H9 (cell line): ENCODE measurements around the gene MOV10. TPM values are rescaled to one million over a fixed set of nuclear protein-coding genes. Genes with fewer than 3 reads are reported as not detected.

Source experiments
- DNase-seq: peaks from one replicate; pipeline ENCODE4 v3.0.0-alpha.2; 2017
- H2AFZ ChIP-seq: one replicate; pipeline ENCODE4 v1.6.1; 2013; ENCODE audit warnings: mild to moderate bottlenecking, low read length, control low read depth, moderate library complexity
- H2AK5ac ChIP-seq: 2 replicates; pipeline ENCODE4 v1.6.1; 2013; ENCODE audit warnings: low read length, control low read depth, mixed read lengths; ENCODE audit not compliant: insufficient read length
- H2BK120ac ChIP-seq: one replicate; pipeline ENCODE4 v1.6.1; 2013; ENCODE audit warnings: low read depth, mild to moderate bottlenecking, low read length, control low read depth, inconsistent platforms; ENCODE audit not compliant: poor library complexity, severe bottlenecking
- H2BK12ac ChIP-seq: 2 replicates; pipeline ENCODE4 v1.6.1; 2013; ENCODE audit warnings: low read length, control low read depth, mixed read lengths, low read depth; ENCODE audit not compliant: insufficient read length
- H2BK15ac ChIP-seq: 2 replicates; pipeline ENCODE4 v1.6.1; 2013; ENCODE audit warnings: low read depth, low read length, control low read depth
- H2BK20ac ChIP-seq: one replicate; pipeline ENCODE4 v1.6.1; 2013; ENCODE audit warnings: low read depth, mild to moderate bottlenecking, low read length, control low read depth, inconsistent platforms; ENCODE audit not compliant: poor library complexity, severe bottlenecking
- H2BK5ac ChIP-seq: 2 replicates; pipeline ENCODE4 v1.6.1; 2013; ENCODE audit warnings: low read length, control low read depth, mixed read lengths; ENCODE audit not compliant: insufficient read length
- H3K14ac ChIP-seq: 2 replicates; pipeline ENCODE4 v1.6.1; 2013; ENCODE audit warnings: low read length, control low read depth; ENCODE audit not compliant: insufficient read depth
- H3K18ac ChIP-seq: 2 replicates; pipeline ENCODE4 v1.6.1; 2013; ENCODE audit warnings: low read depth, mild to moderate bottlenecking, mixed read lengths, low read length, control low read depth; ENCODE audit not compliant: insufficient read length
- H3K23ac ChIP-seq: 2 replicates; pipeline ENCODE4 v1.6.1; 2013; ENCODE audit warnings: low read length, control low read depth, mixed read lengths, low read depth; ENCODE audit not compliant: insufficient read length
- H3K23me2 ChIP-seq: 2 replicates; pipeline ENCODE4 v1.6.1; 2013; ENCODE audit warnings: low read depth, mild to moderate bottlenecking, mixed read lengths, low read length, control low read depth; ENCODE audit not compliant: insufficient read length, poor library complexity, severe bottlenecking
- H3K27ac ChIP-seq: 2 replicates; pipeline ENCODE4 v1.5.1; 2013; ENCODE audit warnings: low read length, control low read depth, mixed read lengths, low read depth; ENCODE audit not compliant: insufficient read length
- H3K27me3 ChIP-seq: 2 replicates; pipeline ENCODE4 v1.6.1; 2013; ENCODE audit warnings: low read length, control low read depth, inconsistent platforms; ENCODE audit not compliant: insufficient read depth
- H3K4ac ChIP-seq: 2 replicates; pipeline ENCODE4 v1.6.1; 2013; ENCODE audit warnings: low read depth, mild to moderate bottlenecking, control low read depth, inconsistent platforms, low read length, moderate library complexity
- H3K4me1 ChIP-seq: 2 replicates; pipeline ENCODE4 v1.6.1; 2013; ENCODE audit warnings: low read length, control low read depth, inconsistent platforms; ENCODE audit not compliant: insufficient read depth
- H3K4me2 ChIP-seq: 2 replicates; pipeline ENCODE4 v1.6.1; 2013; ENCODE audit warnings: low read length, control low read depth, mixed read lengths; ENCODE audit not compliant: insufficient read length, insufficient read depth
- H3K56ac ChIP-seq: 2 replicates; pipeline ENCODE4 v1.6.1; 2013; ENCODE audit warnings: low read depth, mild to moderate bottlenecking, mixed read lengths, low read length, control low read depth; ENCODE audit not compliant: insufficient read length
- H3K79me1 ChIP-seq: 2 replicates; pipeline ENCODE4 v1.6.1; 2013; ENCODE audit warnings: low read depth, mild to moderate bottlenecking, moderate library complexity, low read length, control low read depth, inconsistent platforms; ENCODE audit not compliant: insufficient read depth, poor library complexity, severe bottlenecking
- H3K79me2 ChIP-seq: 2 replicates; pipeline ENCODE4 v1.6.1; 2013; ENCODE audit warnings: low read length, control low read depth, inconsistent platforms; ENCODE audit not compliant: insufficient read depth
- H3K9ac ChIP-seq: 2 replicates; pipeline ENCODE4 v1.6.1; 2013; ENCODE audit warnings: low read length, control low read depth, mixed read lengths; ENCODE audit not compliant: insufficient read length; ENCODE audit errors: extremely low read depth
- H3K9me3 ChIP-seq: one replicate; pipeline ENCODE4 v1.6.1; 2013; ENCODE audit warnings: low read depth, low read length, inconsistent platforms; ENCODE audit not compliant: control insufficient read depth
- H3T11ph ChIP-seq: one replicate; pipeline ENCODE4 v1.6.1; 2013; ENCODE audit warnings: mild to moderate bottlenecking, low read length, control low read depth, inconsistent platforms
- H4K20me1 ChIP-seq: one replicate; pipeline ENCODE4 v1.6.1; 2013; ENCODE audit not compliant: control insufficient read depth, insufficient read length, insufficient read depth
- H4K5ac ChIP-seq: 2 replicates; pipeline ENCODE4 v1.6.1; 2013; ENCODE audit warnings: low read depth, mild to moderate bottlenecking, mixed read lengths, low read length, control low read depth; ENCODE audit not compliant: insufficient read length
- H4K8ac ChIP-seq: replicated peaks from 2 replicates; pipeline ENCODE4 v1.6.1; 2013; ENCODE audit warnings: low read length, control low read depth, mixed read lengths, low read depth; ENCODE audit not compliant: insufficient read length
- H4K91ac ChIP-seq: 2 replicates; pipeline ENCODE4 v1.6.1; 2013; ENCODE audit warnings: low read depth, mild to moderate bottlenecking, moderate library complexity, mixed read lengths, low read length, control low read depth; ENCODE audit not compliant: insufficient read length
- H3K27ac Mint-ChIP-seq, 3 experiments: 2 replicates in 2 of 3; 3 replicates in 1 of 3; pipeline ENCODE4 v1.8.0; 2020 to 2021; ENCODE audit warnings: mixed read lengths in 3 of 3, mild to moderate bottlenecking in 1 of 3, moderate library complexity in 1 of 3
- H3K27me3 Mint-ChIP-seq: 2 replicates; pipeline ENCODE4 v1.8.0; 2021; ENCODE audit warnings: low read depth, mild to moderate bottlenecking, moderate library complexity, mixed read lengths
- H3K36me3 Mint-ChIP-seq, 3 experiments: 2 replicates in 2 of 3; 3 replicates in 1 of 3; pipeline ENCODE4 v1.8.0; 2020 to 2021; ENCODE audit warnings: low read depth in 3 of 3, mixed read lengths in 3 of 3; ENCODE audit not compliant: insufficient read depth in 1 of 3
- H3K4me1 Mint-ChIP-seq, 2 experiments: 2 replicates each; pipeline ENCODE4 v1.8.0; 2020; ENCODE audit warnings: mixed read lengths in 2 of 2
- H3K4me3 Mint-ChIP-seq, 2 experiments: 2 replicates in 1 of 2; 3 replicates in 1 of 2; pipeline ENCODE4 v1.8.0; 2020 to 2021; ENCODE audit warnings: mild to moderate bottlenecking in 2 of 2, mixed read lengths in 2 of 2, moderate library complexity in 1 of 2
- H3K9me3 Mint-ChIP-seq, 2 experiments: 2 replicates in 1 of 2; 3 replicates in 1 of 2; pipeline ENCODE4 v1.8.0; 2020; ENCODE audit warnings: mild to moderate bottlenecking in 2 of 2, mixed read lengths in 2 of 2, moderate library complexity in 1 of 2
- WGBS: extraction: QIAGEN DNeasy Blood & Tissue Kit; methylation state at CpG from one replicate; pipeline ENCODE4 v1.1.7; 2013; ENCODE audit warnings: missing lambda C conversion rate, low lambda C conversion rate, mixed read lengths; ENCODE audit not compliant: insufficient read length; ENCODE audit errors: extremely low coverage; 5-methylcytosine and 5-hydroxymethylcytosine counted together
- total RNA-seq: library from RNA; stranded (reverse); gene quantifications from 2 replicates; pipeline ENCODE4 v1.2.1, GENCODE V29; 2021
- TF ChIP-seq, protein P1 (sequence below): fragments of 200-600 bp; sonication (generic); conservative IDR thresholded peaks from 3 replicates; pipeline ENCODE4 v1.8.0; 2021; ENCODE audit warnings: antibody characterized with exemption, mild to moderate bottlenecking

MOV10 gene
- total RNA-seq, 1 experiment from 2014 or later = 77.8 TPM

DNA sequence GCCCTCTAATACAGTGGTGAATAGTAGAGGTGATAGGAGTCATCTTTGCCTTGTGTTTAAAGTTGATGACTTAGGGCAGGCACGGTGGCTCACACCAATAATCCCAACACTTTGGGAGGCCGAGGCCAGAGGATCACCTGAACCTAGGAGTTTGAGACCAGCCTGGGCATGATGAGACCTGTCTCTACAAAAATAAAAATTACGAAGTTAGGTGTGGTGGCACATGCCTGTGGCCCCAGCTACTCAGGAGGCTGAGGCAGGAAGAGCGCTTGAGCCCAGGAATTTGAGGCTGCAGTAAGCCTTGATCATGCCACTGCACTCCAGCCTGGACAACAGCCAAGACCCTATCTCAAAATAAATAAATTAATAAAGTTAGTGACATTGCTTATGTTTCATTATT, 28.2 kb upstream of the MOV10 start:
- H2BK5ac ChIP-seq = no peak overlapping the region
- H3K56ac ChIP-seq = no peak overlapping the region
- WGBS = no CpG with 5 or more reads among the region's 4 CpGs
- H3K18ac ChIP-seq = no peak overlapping the region
- no peaks in the 10 kb centered on the region for H3K23me2 ChIP-seq
- peaks cover 6% of the 10 kb centered on the region for H3K79me1 ChIP-seq
- H3K4ac ChIP-seq = no peak overlapping the region
- no peak overlapping the region for H3K4me2 ChIP-seq
- TF ChIP-seq, protein P1, sequence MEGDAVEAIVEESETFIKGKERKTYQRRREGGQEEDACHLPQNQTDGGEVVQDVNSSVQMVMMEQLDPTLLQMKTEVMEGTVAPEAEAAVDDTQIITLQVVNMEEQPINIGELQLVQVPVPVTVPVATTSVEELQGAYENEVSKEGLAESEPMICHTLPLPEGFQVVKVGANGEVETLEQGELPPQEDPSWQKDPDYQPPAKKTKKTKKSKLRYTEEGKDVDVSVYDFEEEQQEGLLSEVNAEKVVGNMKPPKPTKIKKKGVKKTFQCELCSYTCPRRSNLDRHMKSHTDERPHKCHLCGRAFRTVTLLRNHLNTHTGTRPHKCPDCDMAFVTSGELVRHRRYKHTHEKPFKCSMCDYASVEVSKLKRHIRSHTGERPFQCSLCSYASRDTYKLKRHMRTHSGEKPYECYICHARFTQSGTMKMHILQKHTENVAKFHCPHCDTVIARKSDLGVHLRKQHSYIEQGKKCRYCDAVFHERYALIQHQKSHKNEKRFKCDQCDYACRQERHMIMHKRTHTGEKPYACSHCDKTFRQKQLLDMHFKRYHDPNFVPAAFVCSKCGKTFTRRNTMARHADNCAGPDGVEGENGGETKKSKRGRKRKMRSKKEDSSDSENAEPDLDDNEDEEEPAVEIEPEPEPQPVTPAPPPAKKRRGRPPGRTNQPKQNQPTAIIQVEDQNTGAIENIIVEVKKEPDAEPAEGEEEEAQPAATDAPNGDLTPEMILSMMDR = no peak
- no peak overlapping the region for H3T11ph ChIP-seq
- H3K4me1 ChIP-seq = no peaks in the 10 kb centered on the region
- H2BK15ac ChIP-seq = no peak overlapping the region
- no peaks in the 10 kb centered on the region for H3K27me3 ChIP-seq
- no peaks in the 10 kb centered on the region for H4K20me1 ChIP-seq
- no peak overlapping the region for H2BK12ac ChIP-seq
- no peak overlapping the region for H2BK120ac ChIP-seq
- Mint-ChIP-seq H3K27me3 (no peaks in the 10 kb centered on the region), H3K9me3 (no peaks in the 10 kb centered on the region), H3K36me3 (peaks cover 28 to 50% (median 42%) of the 10 kb centered on the region in 3 experiments; a peak in 6 of 7 replicates), H3K4me3 (no peak overlapping the region), H3K27ac (no peak overlapping the region), H3K4me1 (no peaks in the 10 kb centered on the region)
- no peak overlapping the region for H4K5ac ChIP-seq
- H3K9me3 ChIP-seq = no peaks in the 10 kb centered on the region
- H3K79me2 ChIP-seq = no peaks in the 10 kb centered on the region; the same call in 1 of the 2 replicates
- no peak overlapping the region for H4K91ac ChIP-seq
- H3K14ac ChIP-seq = no peak overlapping the region
- no peak overlapping the region for H2AFZ ChIP-seq
- H2AK5ac ChIP-seq = no peak overlapping the region
- H4K8ac ChIP-seq = no peak overlapping the region
- no peak for DNase-seq
- no peak overlapping the region for H3K27ac ChIP-seq
- H3K9ac ChIP-seq = no peak overlapping the region
- H3K23ac ChIP-seq = peak overlapping the region; percentile 91
- H2BK20ac ChIP-seq = no peak overlapping the region
